ENCODE measurements around the gene SMIM11. TPM values are rescaled to one million over a fixed set of nuclear protein-coding genes. Genes with fewer than 3 reads are reported as not detected.
"Not testable (repeated sequence)": the region's sequence is repeated elsewhere in the genome, so short reads cannot be mapped to it uniquely, and the experiment has no call there.

The SMIM11 gene
- total RNA-seq, 1 experiment from 2014 or later, result 7.8 TPM

- not testable (repeated sequence) for H3K4me3 ChIP-seq; DNase-seq (ENCODE audit: low read depth in 1 of 2, low spot score in 2 of 2); H3K27me3 ChIP-seq (replicated peaks); H3K36me3 ChIP-seq; H3K9me3 ChIP-seq (replicated peaks); H3K4me1 ChIP-seq (replicated peaks); H3K27ac ChIP-seq
These were observed 31.4 kb downstream of the SMIM11 start for GRCh38 chr21:34406676-34407075.

GRCh38 chr21:34407294-34407693 lies 32.0 kb downstream of the SMIM11 start:
- not testable (repeated sequence) for H3K4me3 ChIP-seq; H3K27me3 ChIP-seq (replicated peaks); DNase-seq (ENCODE audit: low read depth in 1 of 2, low spot score in 2 of 2); H3K4me1 ChIP-seq (replicated peaks); H3K36me3 ChIP-seq; H3K9me3 ChIP-seq (replicated peaks); H3K27ac ChIP-seq

- not testable (repeated sequence) for DNase-seq (ENCODE audit: low read depth in 1 of 2, low spot score in 2 of 2); H3K4me1 ChIP-seq (replicated peaks); H3K27me3 ChIP-seq (replicated peaks); H3K27ac ChIP-seq; H3K4me3 ChIP-seq; H3K9me3 ChIP-seq (replicated peaks); H3K36me3 ChIP-seq
These were observed 42.3 kb downstream of the SMIM11 start for GRCh38 chr21:34417448-34418077.

- H3K4me1 ChIP-seq (replicated peaks); DNase-seq (ENCODE audit: low read depth in 1 of 2, low spot score in 2 of 2); H3K36me3 ChIP-seq; H3K27ac ChIP-seq; H3K4me3 ChIP-seq; H3K9me3 ChIP-seq (replicated peaks); H3K27me3 ChIP-seq (replicated peaks): not testable (repeated sequence)
These were observed 48.5 kb downstream of the SMIM11 start, which contains the start of gene SMIM34 for GRCh38 chr21:34423805-34424204. Gene SMIM34, minus strand, starts transcription at chr21:34423951. Its CDS starts 112 bp downstream, at chr21:34423839.

- DNase-seq (ENCODE audit: low read depth in 1 of 2, low spot score in 2 of 2); H3K4me3 ChIP-seq; H3K36me3 ChIP-seq; H3K9me3 ChIP-seq (replicated peaks); H3K27me3 ChIP-seq (replicated peaks); H3K4me1 ChIP-seq (replicated peaks); H3K27ac ChIP-seq: not testable (repeated sequence)
These were observed 52.0 kb downstream of the SMIM11 start for GRCh38 chr21:34427339-34427738.

GRCh38 chr21:34428441-34428840 lies 53.1 kb downstream of the SMIM11 start:
- H3K4me3 ChIP-seq; H3K9me3 ChIP-seq (replicated peaks); H3K4me1 ChIP-seq (replicated peaks); H3K27me3 ChIP-seq (replicated peaks); DNase-seq (ENCODE audit: low read depth in 1 of 2, low spot score in 2 of 2); H3K36me3 ChIP-seq; H3K27ac ChIP-seq: not testable (repeated sequence)

- not testable (repeated sequence) for H3K27me3 ChIP-seq (replicated peaks); H3K9me3 ChIP-seq (replicated peaks); H3K27ac ChIP-seq; H3K4me1 ChIP-seq (replicated peaks); H3K4me3 ChIP-seq; H3K36me3 ChIP-seq; DNase-seq (ENCODE audit: low read depth in 1 of 2, low spot score in 2 of 2)
These were observed 54.4 kb downstream of the SMIM11 start for GRCh38 chr21:34429710-34430109.

Other genes starting within 250 kb of the SMIM11 start
- not detected in 2 replicates for gene KCNE2, start 11.5 kb upstream of the SMIM11 start, total RNA-seq (2014; rRNA removed; shearing (Covaris generic))
- gene SMIM34, start 48.4 kb downstream of the SMIM11 start, total RNA-seq (2014; rRNA removed; shearing (Covaris generic)), result not detected in 2 replicates
- 0.16 and 2.2 TPM in 2 replicates for gene KCNE1, start 136.7 kb downstream of the SMIM11 start, total RNA-seq (2014; rRNA removed; shearing (Covaris generic))
- 123 and 132 TPM in 2 replicates for gene RCAN1, start 239.6 kb downstream of the SMIM11 start, total RNA-seq (2014; rRNA removed; shearing (Covaris generic))

Measured in SJSA1 (cell line).